Measurements from ENCODE around the gene KIF26A. TPM values are rescaled to one million over a fixed set of nuclear protein-coding genes. Genes with fewer than 3 reads are reported as not detected.

The KIF26A gene
- total RNA-seq, 1 donor from 2014 or later: 32.6 TPM

DNA sequence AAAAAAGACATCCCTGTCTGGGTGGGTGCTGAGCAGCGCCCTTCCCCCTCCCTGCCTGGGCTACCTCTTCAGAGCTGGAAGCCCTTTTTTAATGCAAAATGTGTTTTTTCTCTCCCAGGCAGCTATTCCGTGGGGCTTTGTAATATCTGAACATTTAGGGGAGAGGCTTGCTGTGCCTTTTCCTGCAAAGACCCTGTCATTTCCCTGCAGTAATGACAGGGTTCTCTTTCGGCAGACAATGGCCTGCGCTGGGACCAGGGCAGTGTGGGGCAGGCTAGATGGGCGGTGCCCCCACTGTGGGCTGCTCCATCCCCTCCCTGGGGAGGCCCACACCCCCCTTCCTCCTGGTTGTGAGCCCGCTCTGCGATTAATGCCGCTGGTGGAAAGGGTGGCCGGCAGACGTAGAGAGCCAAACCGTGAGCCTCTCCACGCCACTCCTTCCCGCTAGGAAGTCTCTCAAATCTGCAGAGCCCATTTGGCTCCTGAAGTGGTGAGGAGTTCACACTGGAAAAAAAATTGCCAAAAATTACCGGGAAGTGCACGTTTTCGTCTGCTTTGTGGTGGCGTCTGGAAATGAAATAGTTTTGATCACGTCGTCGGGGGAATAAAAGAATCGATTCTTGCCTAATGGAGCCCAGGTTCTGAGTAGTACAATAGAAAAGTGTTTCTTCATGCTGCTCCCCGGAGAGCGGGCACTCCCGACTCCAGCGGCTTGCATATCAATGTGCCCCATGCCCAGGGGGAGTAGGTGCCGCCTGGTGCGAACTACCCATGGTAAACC is 31.5 kb downstream of the KIF26A start:
- no peaks in the 10 kb centered on the region for H3K36me3 ChIP-seq

DNA sequence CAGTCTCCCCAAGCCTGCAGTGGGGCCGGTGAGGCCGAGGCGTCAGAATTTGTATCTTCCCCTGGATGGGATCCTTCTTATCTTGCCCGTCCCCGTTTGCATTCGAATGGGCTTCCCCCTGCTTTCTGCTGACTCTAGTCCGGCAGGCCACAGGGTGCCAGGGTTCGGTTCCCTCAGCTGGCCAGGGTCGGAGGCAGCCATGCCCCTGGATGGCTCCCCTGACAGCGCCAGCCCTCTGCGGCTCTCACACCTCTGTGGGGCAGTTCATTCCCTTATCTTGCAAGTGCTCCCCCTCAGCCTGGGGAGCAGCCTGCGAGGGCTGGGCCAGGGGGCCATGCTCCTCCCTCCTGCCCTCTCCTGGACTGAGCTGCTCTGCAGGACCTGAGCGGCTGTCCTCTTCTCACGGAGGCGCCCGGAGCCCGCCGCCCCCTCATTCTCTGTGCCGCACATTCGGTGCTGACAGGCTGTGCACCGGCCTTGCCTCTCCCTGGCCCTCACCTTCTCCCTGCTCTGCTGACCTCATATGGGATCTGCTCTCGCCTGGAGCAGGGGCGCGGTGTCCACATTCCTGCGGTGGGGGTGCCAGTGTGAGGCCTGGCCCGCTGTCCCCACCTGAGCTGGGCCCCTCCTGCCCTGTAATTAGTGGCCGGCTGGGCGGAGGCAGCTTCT is 32.8 kb downstream of the KIF26A start:
- intact Hi-C loops (cut with DNase I): no loop called here
- no peak for DNase-seq (ENCODE audit: low spot score in 2 of 2)
- H3K9me3 ChIP-seq: no peaks in the 10 kb centered on the region
- H3K4me1 ChIP-seq: no peaks in the 10 kb centered on the region
- no peak overlapping the region for H3K27ac ChIP-seq
- no peak for TF ChIP-seq CTCF (IDR thresholded peaks at IDR 0.05)
- H3K36me3 ChIP-seq: no peaks in the 10 kb centered on the region
- H3K27me3 ChIP-seq: no peaks in the 10 kb centered on the region
- no peak overlapping the region for H3K4me3 ChIP-seq

More for the DNA sequence above, 31.5 kb downstream of the KIF26A start:
- no peak overlapping the region for H3K4me3 ChIP-seq
- DNase-seq (ENCODE audit: low spot score in 2 of 2): no peak
- intact Hi-C loops (cut with DNase I): no loop called here
- H3K27me3 ChIP-seq: no peaks in the 10 kb centered on the region
- no peaks in the 10 kb centered on the region for H3K4me1 ChIP-seq
- no peak for TF ChIP-seq CTCF (IDR thresholded peaks at IDR 0.05)
- H3K9me3 ChIP-seq: no peaks in the 10 kb centered on the region
- H3K27ac ChIP-seq: no peak overlapping the region

DNA sequence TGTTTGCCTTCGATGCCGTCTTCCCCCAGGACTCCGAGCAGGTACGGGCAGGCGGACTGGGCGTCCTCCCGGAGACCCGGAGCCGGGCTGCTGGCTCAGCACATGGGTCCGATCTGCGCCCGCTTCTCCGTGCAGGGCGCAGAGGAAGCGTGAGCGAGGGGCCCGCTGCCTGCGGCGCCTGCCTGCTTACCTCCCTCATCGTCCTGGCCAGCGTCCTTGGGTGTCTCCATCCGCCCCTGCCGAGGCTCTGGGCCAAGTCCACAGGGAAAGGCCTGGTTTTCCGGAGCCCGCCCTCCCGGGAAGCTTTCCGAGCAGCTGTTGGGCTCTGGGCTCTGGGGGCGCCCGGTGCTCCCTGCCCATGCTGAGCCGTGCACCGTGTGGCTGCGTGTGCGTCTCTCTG is 33.5 kb downstream of the KIF26A start:
- DNase-seq (ENCODE audit: low spot score in 2 of 2): no peak
- no peaks in the 10 kb centered on the region for H3K9me3 ChIP-seq
- no peaks in the 10 kb centered on the region for H3K36me3 ChIP-seq
- H3K27ac ChIP-seq: no peak overlapping the region
- no peaks in the 10 kb centered on the region for H3K4me1 ChIP-seq
- H3K27me3 ChIP-seq: no peaks in the 10 kb centered on the region
- no peak overlapping the region for H3K4me3 ChIP-seq
- intact Hi-C loops (cut with DNase I): no loop called here
- no peak for TF ChIP-seq CTCF (IDR thresholded peaks at IDR 0.05)

GRCh38 chr14:104172349-104172748 is 34.0 kb downstream of the KIF26A start:
- H3K4me3 ChIP-seq: no peak overlapping the region
- no peaks in the 10 kb centered on the region for H3K9me3 ChIP-seq
- intact Hi-C loops (cut with DNase I): no loop called here
- no peaks in the 10 kb centered on the region for H3K4me1 ChIP-seq
- H3K27me3 ChIP-seq: no peaks in the 10 kb centered on the region
- DNase-seq (ENCODE audit: low spot score in 2 of 2): no peak
- no peak for TF ChIP-seq CTCF (IDR thresholded peaks at IDR 0.05)
- no peak overlapping the region for H3K27ac ChIP-seq
- no peaks in the 10 kb centered on the region for H3K36me3 ChIP-seq

DNA sequence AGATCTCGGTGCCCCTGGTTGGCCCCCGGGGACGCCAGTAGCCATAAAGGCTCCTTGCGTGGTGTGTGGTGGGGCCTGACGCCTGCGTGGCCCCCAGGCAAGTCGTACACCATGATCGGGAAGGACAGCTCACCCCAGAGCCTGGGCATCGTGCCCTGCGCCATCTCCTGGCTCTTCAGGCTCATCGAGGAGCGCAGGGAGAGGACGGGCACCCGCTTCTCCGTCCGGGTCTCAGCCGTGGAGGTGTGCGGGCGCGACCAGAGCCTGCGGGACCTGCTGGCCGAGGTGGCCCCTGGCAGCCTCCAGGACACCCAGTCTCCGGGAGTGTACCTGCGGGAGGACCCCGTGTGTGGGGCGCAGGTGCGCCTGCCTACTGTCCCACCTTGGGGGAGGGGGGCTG is 34.5 kb downstream of the KIF26A start:
- Histone ChIP-seq H3K27ac (no peak overlapping the region), H3K36me3 (no peaks in the 10 kb centered on the region), H3K9me3 (no peaks in the 10 kb centered on the region), H3K27me3 (no peaks in the 10 kb centered on the region), H3K4me3 (no peak overlapping the region), H3K4me1 (no peaks in the 10 kb centered on the region)
- TF ChIP-seq CTCF (IDR thresholded peaks at IDR 0.05): no peak
- no peak for DNase-seq (ENCODE audit: low spot score in 2 of 2)
- intact Hi-C loops (cut with DNase I): no loop called here
